ENCODE data around the gene ST6GALNAC1. TPM values are rescaled to one million over a fixed set of nuclear protein-coding genes. Genes with fewer than 3 reads are reported as not detected.
A peak's percentile ranks its signal among the peaks of the same experiment; 100 is the strongest.

ST6GALNAC1 gene
- polyA plus RNA-seq, 1 donor (not counting 4 experiments of a cell fraction or from before 2014, with no cell fraction given) = 0.46 TPM

- dilution Hi-C loops (cut with MboI; ENCODE audit: extremely low pct_ligation_motif_present, low sequenced_read_pairs) = no loop called here
- peaks cover 37% of the 10 kb centered on the region for H3K4me1 ChIP-seq (ENCODE audit: control insufficient read depth, extremely low read depth, insufficient read depth, low read length)
- no peaks in the 10 kb centered on the region for H3K36me3 ChIP-seq (ENCODE audit: control insufficient read depth in 2 of 2, extremely low read depth in 1 of 2, insufficient read depth in 2 of 2, low read length in 2 of 2)
- peak overlapping the region; percentile 61 for H3K4me2 ChIP-seq (ENCODE audit: control insufficient read depth, extremely low read depth, insufficient read depth, low read depth, low read length)
- DNase-seq (ENCODE audit: low read depth, low spot score) (no peak), FAIRE-seq (no peak)
- peak overlapping the region; percentile 30 for H3K9ac ChIP-seq (ENCODE audit: control insufficient read depth, extremely low read depth, insufficient read depth, low read length)
- peak overlapping the region; percentile 75 for H2AFZ ChIP-seq (ENCODE audit: control insufficient read depth, low read length)
- peaks cover 2% of the 10 kb centered on the region for H3K9me1 ChIP-seq (ENCODE audit: control insufficient read depth, extremely low read depth, insufficient read depth, low read length)
- H3K4me3 ChIP-seq (ENCODE audit: control insufficient read depth in 2 of 3, extremely low read depth in 1 of 3, insufficient read depth in 2 of 3, low read depth in 1 of 3, low read length in 3 of 3) = no peak overlapping the region
- H3K27ac ChIP-seq (ENCODE audit: control insufficient read depth, insufficient read depth, low read length) = peak overlapping the region; percentile 32
- no peaks in the 10 kb centered on the region for H3K79me2 ChIP-seq (ENCODE audit: control insufficient read depth, insufficient read depth, low read length)
- no peaks in the 10 kb centered on the region for H3K27me3 ChIP-seq (ENCODE audit: control insufficient read depth, extremely low read depth, insufficient read depth, low read length)
- no peaks in the 10 kb centered on the region for H3K9me3 ChIP-seq (ENCODE audit: control insufficient read depth, low read depth, low read length)
- no peaks in the 10 kb centered on the region for H4K20me1 ChIP-seq (ENCODE audit: control insufficient read depth, extremely low read depth, insufficient read depth, low read length)
- TF ChIP-seq EZH2 (IDR thresholded peaks at IDR 0.05; ENCODE audit: low read length) (no peak), CTCF (optimal IDR thresholded peaks at IDR 0.05 in 1 of 3, IDR thresholded peaks at IDR 0.05 in 1 of 3, conservative IDR thresholded peaks at IDR 0.05 in 1 of 3; ENCODE audit: extremely low read depth in 1 of 3, insufficient read depth in 2 of 3, low read length in 3 of 3) (no peak)
Measured at GRCh38 chr17:76667786-76668453, 24.4 kb upstream of the ST6GALNAC1 start.

GRCh38 chr17:76667491-76667755 is 23.9 kb upstream of the ST6GALNAC1 start:
- Histone ChIP-seq H3K4me1 (ENCODE audit: control insufficient read depth, extremely low read depth, insufficient read depth, low read length) (peaks cover 36% of the 10 kb centered on the region), H3K4me2 (ENCODE audit: control insufficient read depth, extremely low read depth, insufficient read depth, low read depth, low read length) (peak overlapping the region; percentile 61), H3K9ac (ENCODE audit: control insufficient read depth, extremely low read depth, insufficient read depth, low read length) (peak overlapping the region; percentile 30), H4K20me1 (ENCODE audit: control insufficient read depth, extremely low read depth, insufficient read depth, low read length) (no peaks in the 10 kb centered on the region), H3K9me3 (ENCODE audit: control insufficient read depth, low read depth, low read length) (no peaks in the 10 kb centered on the region), H3K27me3 (ENCODE audit: control insufficient read depth, extremely low read depth, insufficient read depth, low read length) (no peaks in the 10 kb centered on the region), H3K4me3 (ENCODE audit: control insufficient read depth in 2 of 3, extremely low read depth in 1 of 3, insufficient read depth in 2 of 3, low read depth in 1 of 3, low read length in 3 of 3) (peak overlapping the region in 1 of 3 experiments; percentile 4), H3K79me2 (ENCODE audit: control insufficient read depth, insufficient read depth, low read length) (no peaks in the 10 kb centered on the region), H3K9me1 (ENCODE audit: control insufficient read depth, extremely low read depth, insufficient read depth, low read length) (peaks cover 2% of the 10 kb centered on the region), H2AFZ (ENCODE audit: control insufficient read depth, low read length) (peak overlapping the region; percentile 75), H3K36me3 (ENCODE audit: control insufficient read depth in 2 of 2, extremely low read depth in 1 of 2, insufficient read depth in 2 of 2, low read length in 2 of 2) (no peaks in the 10 kb centered on the region), H3K27ac (ENCODE audit: control insufficient read depth, insufficient read depth, low read length) (peak overlapping the region; percentile 32)
- FAIRE-seq (no peak), DNase-seq (ENCODE audit: low read depth, low spot score) (no peak)
- dilution Hi-C loops (cut with MboI; ENCODE audit: extremely low pct_ligation_motif_present, low sequenced_read_pairs) = no loop called here
- TF ChIP-seq EZH2 (IDR thresholded peaks at IDR 0.05; ENCODE audit: low read length) = no peak
- TF ChIP-seq CTCF (optimal IDR thresholded peaks at IDR 0.05 in 1 of 3, IDR thresholded peaks at IDR 0.05 in 1 of 3, conservative IDR thresholded peaks at IDR 0.05 in 1 of 3; ENCODE audit: extremely low read depth in 1 of 3, insufficient read depth in 2 of 3, low read length in 3 of 3) = no peak
